Lower leg skin (tissue), 4 donors: Measurements from ENCODE around the gene PANX1. TPM values are rescaled to one million over a fixed set of nuclear protein-coding genes. Genes with fewer than 3 reads are reported as not detected.

Experiments
- DNase-seq, 2 donors: peaks; one replicate each; pipeline ENCODE4 v3.0.0-alpha.2; 2019; ENCODE audit warnings: low spot score in 2 of 2
- H3K4me3 ChIP-seq: fragments of 200-600 bp; sonication (generic); 2 replicates; pipeline ENCODE4 v1.5.1; 2017; ENCODE audit warnings: mild to moderate bottlenecking, low read depth; ENCODE audit not compliant: poor library complexity, severe bottlenecking
- POLR2A ChIP-seq, 2 donors: fragments of 450-650 bp; IDR thresholded peaks; one replicate each; pipeline ENCODE4 v1.6.1; 2016 to 2017; ENCODE audit warnings: antibody characterized with exemption in 2 of 2, mild to moderate bottlenecking in 1 of 2, moderate library complexity in 1 of 2
- WGBS, 2 donors: methylation state at CpG; one replicate each; pipeline ENCODE4 v1.1.5; 2018; 5-methylcytosine and 5-hydroxymethylcytosine counted together
- intact Hi-C: fragments of 100-400 bp; cut with DNase I; formaldehyde crosslinking; loops from one replicate; pipeline ENCODE4 v1.15.0; 2023; ENCODE audit warnings: low total_unique reads
- total RNA-seq, 4 donors: library from RNA; depleted of rRNA; stranded (reverse); fragments of >200 nt; gene quantifications; one replicate each; pipeline ENCODE4 v1.1.0, GENCODE V29; 2016
- TF ChIP-seq, protein P1 (sequence below), 3 donors: fragments of 450-650 bp; IDR thresholded peaks; one replicate each; pipeline ENCODE4 v1.5.1; 2016; ENCODE audit warnings: antibody characterized with exemption in 3 of 3, mild to moderate bottlenecking in 3 of 3, moderate library complexity in 2 of 3

Gene PANX1
- total RNA-seq, 4 donors from 2014 or later: 15.1 to 27.7 (median 21.6) TPM

GRCh38 chr11:94194712-94195111 is 66.1 kb downstream of the PANX1 start:
- intact Hi-C loops: no loop called here

DNA sequence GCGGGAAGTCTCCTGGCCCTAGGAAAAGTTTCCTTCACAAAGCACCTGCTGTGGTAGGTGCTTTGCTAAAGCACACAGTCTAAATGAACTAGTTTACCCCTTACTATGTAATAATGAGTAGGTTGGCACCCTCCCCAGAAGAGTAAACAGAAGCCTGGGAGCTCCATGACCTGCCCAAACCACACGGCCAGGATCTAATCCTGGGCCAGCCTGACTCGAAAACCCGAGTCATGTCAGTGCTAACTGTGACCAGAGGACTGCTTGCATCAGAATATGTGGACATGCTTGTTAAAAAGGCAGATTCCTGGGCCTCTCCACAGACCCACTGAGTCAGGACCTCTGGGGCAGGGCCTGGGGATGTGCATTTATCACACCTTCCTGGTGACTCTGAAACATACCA is 67.7 kb downstream of the PANX1 start:
- intact Hi-C loops: no loop called here
- 78 to 86% methylated on average over 4 of the region's 4 CpGs for WGBS, 2 donors
- no peak overlapping the region for H3K4me3 ChIP-seq
- TF ChIP-seq, protein P1, sequence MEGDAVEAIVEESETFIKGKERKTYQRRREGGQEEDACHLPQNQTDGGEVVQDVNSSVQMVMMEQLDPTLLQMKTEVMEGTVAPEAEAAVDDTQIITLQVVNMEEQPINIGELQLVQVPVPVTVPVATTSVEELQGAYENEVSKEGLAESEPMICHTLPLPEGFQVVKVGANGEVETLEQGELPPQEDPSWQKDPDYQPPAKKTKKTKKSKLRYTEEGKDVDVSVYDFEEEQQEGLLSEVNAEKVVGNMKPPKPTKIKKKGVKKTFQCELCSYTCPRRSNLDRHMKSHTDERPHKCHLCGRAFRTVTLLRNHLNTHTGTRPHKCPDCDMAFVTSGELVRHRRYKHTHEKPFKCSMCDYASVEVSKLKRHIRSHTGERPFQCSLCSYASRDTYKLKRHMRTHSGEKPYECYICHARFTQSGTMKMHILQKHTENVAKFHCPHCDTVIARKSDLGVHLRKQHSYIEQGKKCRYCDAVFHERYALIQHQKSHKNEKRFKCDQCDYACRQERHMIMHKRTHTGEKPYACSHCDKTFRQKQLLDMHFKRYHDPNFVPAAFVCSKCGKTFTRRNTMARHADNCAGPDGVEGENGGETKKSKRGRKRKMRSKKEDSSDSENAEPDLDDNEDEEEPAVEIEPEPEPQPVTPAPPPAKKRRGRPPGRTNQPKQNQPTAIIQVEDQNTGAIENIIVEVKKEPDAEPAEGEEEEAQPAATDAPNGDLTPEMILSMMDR (IDR thresholded peaks at IDR 0.05): no peak
- TF ChIP-seq POLR2A (IDR thresholded peaks at IDR 0.05): no peak
- no peak for DNase-seq

More at GRCh38 chr11:94194712-94195111, 66.1 kb downstream of the PANX1 start:
- 66 to 78% methylated on average over 11 of the region's 11 CpGs for WGBS, 2 donors
- no peak for DNase-seq
- no peak overlapping the region for H3K4me3 ChIP-seq
- TF ChIP-seq, protein P1 (IDR thresholded peaks at IDR 0.05): no peak
- no peak for TF ChIP-seq POLR2A (IDR thresholded peaks at IDR 0.05)

DNA sequence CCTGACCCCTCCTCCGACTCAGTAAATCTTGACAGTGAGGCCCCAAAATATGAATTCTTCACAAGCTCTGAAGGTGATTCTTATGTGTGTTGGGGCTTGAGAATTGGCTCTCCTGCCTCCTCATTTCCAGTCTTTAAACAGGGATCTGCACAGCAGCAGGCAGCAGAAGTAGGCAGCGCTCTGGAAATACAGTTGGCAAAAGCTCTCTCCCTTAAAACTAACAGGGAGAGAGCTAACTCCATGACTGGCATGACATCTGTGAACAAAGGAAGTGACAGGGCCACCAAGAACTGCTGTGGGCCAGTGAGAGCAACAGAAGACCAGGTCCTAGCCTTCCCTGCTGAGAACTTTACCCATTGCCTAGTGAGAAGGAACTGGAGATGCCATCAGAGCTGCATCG is 70.1 kb downstream of the PANX1 start:
- 92 to 96% methylated on average over 3 of the region's 3 CpGs for WGBS, 2 donors
- no peak overlapping the region for H3K4me3 ChIP-seq
- no peak for DNase-seq
- intact Hi-C loops: no loop called here
- TF ChIP-seq, protein P1 (IDR thresholded peaks at IDR 0.05): no peak
- TF ChIP-seq POLR2A (IDR thresholded peaks at IDR 0.05): no peak

- TF ChIP-seq POLR2A (IDR thresholded peaks at IDR 0.05): no peak
- TF ChIP-seq, protein P1 (IDR thresholded peaks at IDR 0.05): no peak
- 64 to 72% methylated on average over 5 of the region's 5 CpGs for WGBS, 2 donors
- intact Hi-C loops: no loop called here
These were observed 70.8 kb downstream of the PANX1 start for GRCh38 chr11:94199136-94200130.

GRCh38 chr11:94201004-94201465 is 72.4 kb downstream of the PANX1 start:
- WGBS, 2 donors: 44 to 48% methylated on average over 3 of the region's 3 CpGs
- intact Hi-C loops: no loop called here
- no peak for TF ChIP-seq POLR2A (IDR thresholded peaks at IDR 0.05)
- TF ChIP-seq, protein P1 (IDR thresholded peaks at IDR 0.05): no peak
- DNase-seq: no peak
- H3K4me3 ChIP-seq: no peak overlapping the region

More at GRCh38 chr11:94199136-94200130, 70.8 kb downstream of the PANX1 start:
- no peak for DNase-seq
- H3K4me3 ChIP-seq: no peak overlapping the region
